Measurements from ENCODE around the gene NELL2. TPM values are rescaled to one million over a fixed set of nuclear protein-coding genes. Genes with fewer than 3 reads are reported as not detected.
A peak's percentile ranks its signal among the peaks of the same experiment; 100 is the strongest.

Gene NELL2
- total and polyA plus RNA-seq, 9 of the 15 experiments (the other 6 are each of a cell fraction or from before 2014, with no cell fraction given), result 0.32 to 1.1 (median 0.53) TPM

DNA sequence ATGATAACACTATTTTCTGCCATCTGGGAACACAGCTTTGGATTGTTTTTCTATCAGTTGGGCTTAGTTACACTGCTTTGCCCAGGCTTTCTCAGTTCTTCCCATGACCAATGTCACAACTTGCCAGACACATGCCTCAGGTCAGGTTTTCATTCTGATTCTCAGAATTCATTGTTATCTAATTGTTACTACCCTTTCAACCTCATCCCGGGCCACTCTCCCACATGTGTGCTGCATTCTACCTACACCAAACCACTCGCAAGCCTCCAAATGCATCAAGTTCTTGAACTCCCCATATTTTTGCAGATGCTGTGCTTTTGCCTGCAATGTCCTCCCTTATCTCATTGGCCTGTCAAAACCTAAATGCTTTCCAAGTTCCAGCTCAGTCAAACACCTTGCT, 36.3 kb downstream of the NELL2 start (continued):
- TF ChIP-seq, protein P1, sequence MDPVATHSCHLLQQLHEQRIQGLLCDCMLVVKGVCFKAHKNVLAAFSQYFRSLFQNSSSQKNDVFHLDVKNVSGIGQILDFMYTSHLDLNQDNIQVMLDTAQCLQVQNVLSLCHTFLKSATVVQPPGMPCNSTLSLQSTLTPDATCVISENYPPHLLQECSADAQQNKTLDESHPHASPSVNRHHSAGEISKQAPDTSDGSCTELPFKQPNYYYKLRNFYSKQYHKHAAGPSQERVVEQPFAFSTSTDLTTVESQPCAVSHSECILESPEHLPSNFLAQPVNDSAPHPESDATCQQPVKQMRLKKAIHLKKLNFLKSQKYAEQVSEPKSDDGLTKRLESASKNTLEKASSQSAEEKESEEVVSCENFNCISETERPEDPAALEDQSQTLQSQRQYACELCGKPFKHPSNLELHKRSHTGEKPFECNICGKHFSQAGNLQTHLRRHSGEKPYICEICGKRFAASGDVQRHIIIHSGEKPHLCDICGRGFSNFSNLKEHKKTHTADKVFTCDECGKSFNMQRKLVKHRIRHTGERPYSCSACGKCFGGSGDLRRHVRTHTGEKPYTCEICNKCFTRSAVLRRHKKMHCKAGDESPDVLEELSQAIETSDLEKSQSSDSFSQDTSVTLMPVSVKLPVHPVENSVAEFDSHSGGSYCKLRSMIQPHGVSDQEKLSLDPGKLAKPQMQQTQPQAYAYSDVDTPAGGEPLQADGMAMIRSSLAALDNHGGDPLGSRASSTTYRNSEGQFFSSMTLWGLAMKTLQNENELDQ (CRISPR knock-in tag; IDR thresholded peaks at IDR 0.05; ENCODE audit: borderline replicate concordance), result no peak
- TF ChIP-seq RFX5 (IDR thresholded peaks at IDR 0.05; ENCODE audit: low read depth, low read length) (no peak), NONO (IDR thresholded peaks at IDR 0.05; ENCODE audit: low read depth in 2 of 2, low read length in 1 of 2) (no peak)

DNA sequence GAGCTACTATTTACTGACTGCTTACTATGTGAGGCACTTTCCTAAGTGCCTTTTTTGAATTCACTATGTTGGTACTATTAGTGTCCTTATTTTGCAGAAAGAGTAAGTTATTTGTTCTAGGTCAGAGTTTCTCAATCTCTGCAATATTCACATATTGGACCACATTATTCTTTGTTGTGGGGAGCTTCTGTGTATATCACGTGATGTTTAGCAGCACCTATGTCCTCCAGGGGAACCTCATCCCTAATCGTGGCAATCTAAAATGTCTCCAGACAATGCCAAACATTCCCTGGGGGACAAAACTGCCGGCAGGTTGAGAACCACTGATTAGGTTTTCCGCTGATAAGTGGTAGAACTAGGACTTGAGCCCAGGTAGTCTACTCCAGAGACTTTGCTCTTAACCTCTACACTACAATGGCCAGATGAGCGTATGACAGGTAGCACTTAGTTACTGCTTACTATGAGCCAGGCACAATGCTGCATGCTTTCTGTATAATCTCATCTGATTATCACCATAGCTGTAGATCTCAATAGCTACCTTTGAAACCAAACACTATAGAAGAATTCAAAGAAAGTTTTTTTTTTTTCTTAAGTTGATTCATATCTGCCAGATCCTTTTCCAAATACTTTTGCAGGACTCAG, 38.9 kb downstream of the NELL2 start:
- no peaks in the 10 kb centered on the region for H3K4me1 ChIP-seq (replicated peaks in 1 of 2; ENCODE audit: control insufficient read depth in 2 of 2, insufficient read depth in 2 of 2, low read length in 2 of 2)

More for the DNA sequence above, 38.9 kb downstream of the NELL2 start:
- Histone ChIP-seq H3K9me3 (replicated peaks; ENCODE audit: control insufficient read depth, insufficient read depth, low read depth, low read length) (no peaks in the 10 kb centered on the region), H2AFZ (ENCODE audit: low read depth, low read length) (no peak overlapping the region), H3K79me2 (ENCODE audit: control insufficient read depth, insufficient read depth, low read length) (no peaks in the 10 kb centered on the region), H3K9me1 (ENCODE audit: control insufficient read depth, insufficient read depth, low read length) (no peaks in the 10 kb centered on the region), H3K36me3 (ENCODE audit: control insufficient read depth, insufficient read depth, low read length) (no peaks in the 10 kb centered on the region), H3K27me3 (ENCODE audit: control insufficient read depth in 2 of 2, insufficient read depth in 2 of 2, low read length in 2 of 2) (no peaks in the 10 kb centered on the region), H3K4me3 (no peak overlapping the region), H3K9ac (ENCODE audit: insufficient read depth in 1 of 2, low read depth in 2 of 2, low read length in 2 of 2) (no peak overlapping the region), H3K4me2 (ENCODE audit: insufficient read depth, low read length) (no peak overlapping the region), H4K20me1 (replicated peaks; ENCODE audit: control insufficient read depth, insufficient read depth, low read length) (no peaks in the 10 kb centered on the region), H3K27ac (ENCODE audit: extremely low read depth, low read depth, low read length) (no peak overlapping the region)
- ATAC-seq (no peak), DNase-seq (ENCODE audit: extremely low read depth in 1 of 4, low spot score in 3 of 4) (no peak), FAIRE-seq (no peak)
- ChIA-PET CTCF (ENCODE audit: low intra/inter-chr PET ratio) (no interaction called here), POLR2A (no interaction called here)
- intact Hi-C loops (cut with micrococcal nuclease), result no loop called here
- in situ Hi-C loops (cut with MboI), result no loop called here
- TF ChIP-seq, protein P2, sequence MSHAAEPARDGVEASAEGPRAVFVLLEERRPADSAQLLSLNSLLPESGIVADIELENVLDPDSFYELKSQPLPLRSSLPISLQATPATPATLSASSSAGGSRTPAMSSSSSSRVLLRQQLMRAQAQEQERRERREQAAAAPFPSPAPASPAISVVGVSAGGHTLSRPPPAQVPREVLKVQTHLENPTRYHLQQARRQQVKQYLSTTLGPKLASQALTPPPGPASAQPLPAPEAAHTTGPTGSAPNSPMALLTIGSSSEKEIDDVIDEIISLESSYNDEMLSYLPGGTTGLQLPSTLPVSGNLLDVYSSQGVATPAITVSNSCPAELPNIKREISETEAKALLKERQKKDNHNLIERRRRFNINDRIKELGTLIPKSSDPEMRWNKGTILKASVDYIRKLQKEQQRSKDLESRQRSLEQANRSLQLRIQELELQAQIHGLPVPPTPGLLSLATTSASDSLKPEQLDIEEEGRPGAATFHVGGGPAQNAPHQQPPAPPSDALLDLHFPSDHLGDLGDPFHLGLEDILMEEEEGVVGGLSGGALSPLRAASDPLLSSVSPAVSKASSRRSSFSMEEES (CRISPR knock-in tag; IDR thresholded peaks at IDR 0.05), result peak; percentile 83
- no peak for TF ChIP-seq ZNF76 (CRISPR knock-in tag; IDR thresholded peaks at IDR 0.05; ENCODE audit: borderline replicate concordance)
- no TSS peak for BruUV-seq (replicated peaks)
- WGBS (ENCODE audit: insufficient coverage, low coverage, missing lambda C conversion rate), result 1% methylated on average over 5 of the region's 5 CpGs

Measured in K562 (cell line).